ENCODE results near the gene RNF43. TPM values are rescaled to one million over a fixed set of nuclear protein-coding genes. Genes with fewer than 3 reads are reported as not detected.

RNF43 gene
- total RNA-seq, 1 donor from 2014 or later, result not detected

DNA sequence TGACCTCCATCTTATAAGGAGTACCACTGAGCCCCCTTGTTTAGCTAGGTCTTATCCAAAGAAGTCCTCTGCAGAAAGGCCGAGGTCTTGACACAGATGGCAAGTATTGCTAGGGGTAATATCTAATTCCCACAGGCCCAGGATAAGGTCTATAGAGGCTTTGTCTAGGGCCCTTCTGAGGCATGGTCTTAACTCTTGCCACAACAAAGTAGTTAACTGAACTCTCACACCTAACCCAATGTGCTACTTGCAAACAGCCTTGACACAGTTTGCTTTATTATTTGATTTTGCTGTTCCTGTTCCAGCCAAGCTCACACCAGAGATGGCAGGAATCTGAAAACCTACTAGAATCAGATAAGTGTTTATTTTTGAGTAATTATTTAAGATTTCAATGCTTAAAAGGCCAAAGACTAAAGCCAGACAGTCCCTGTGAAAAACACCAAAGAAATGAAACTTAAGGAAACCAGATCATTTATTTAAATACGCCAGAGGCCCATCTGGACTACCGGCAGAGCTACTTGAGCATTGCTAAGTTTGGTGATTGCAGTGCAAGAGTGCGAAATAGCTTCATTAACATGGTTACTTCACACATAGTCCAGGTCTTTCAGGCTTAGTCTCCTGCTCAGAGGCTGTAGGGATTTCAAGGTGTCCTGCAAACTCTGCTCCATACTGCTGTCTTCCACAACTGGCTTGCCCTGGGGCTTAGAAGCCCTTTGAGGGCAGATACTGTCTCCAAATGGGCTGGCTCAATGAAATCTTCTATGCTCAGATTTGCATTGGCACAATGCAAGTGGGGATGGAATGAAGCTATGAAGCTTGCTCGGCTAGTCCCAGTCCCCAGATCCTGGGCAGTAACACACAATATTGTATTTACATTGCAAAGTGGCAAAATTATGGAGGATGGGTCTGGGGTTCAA lies 36.9 kb downstream of the RNF43 start:
- Mint-ChIP-seq H3K9me3 (ENCODE audit: unreplicated experiment) (no peaks in the 10 kb centered on the region), H3K4me1 (ENCODE audit: low read depth, unreplicated experiment) (peaks cover 5% of the 10 kb centered on the region), H3K36me3 (ENCODE audit: unreplicated experiment) (no peaks in the 10 kb centered on the region), H3K4me3 (ENCODE audit: unreplicated experiment) (no peak overlapping the region), H3K27me3 (ENCODE audit: unreplicated experiment) (no peaks in the 10 kb centered on the region), H3K27ac (ENCODE audit: unreplicated experiment) (no peak overlapping the region)
- TF ChIP-seq, protein P1, sequence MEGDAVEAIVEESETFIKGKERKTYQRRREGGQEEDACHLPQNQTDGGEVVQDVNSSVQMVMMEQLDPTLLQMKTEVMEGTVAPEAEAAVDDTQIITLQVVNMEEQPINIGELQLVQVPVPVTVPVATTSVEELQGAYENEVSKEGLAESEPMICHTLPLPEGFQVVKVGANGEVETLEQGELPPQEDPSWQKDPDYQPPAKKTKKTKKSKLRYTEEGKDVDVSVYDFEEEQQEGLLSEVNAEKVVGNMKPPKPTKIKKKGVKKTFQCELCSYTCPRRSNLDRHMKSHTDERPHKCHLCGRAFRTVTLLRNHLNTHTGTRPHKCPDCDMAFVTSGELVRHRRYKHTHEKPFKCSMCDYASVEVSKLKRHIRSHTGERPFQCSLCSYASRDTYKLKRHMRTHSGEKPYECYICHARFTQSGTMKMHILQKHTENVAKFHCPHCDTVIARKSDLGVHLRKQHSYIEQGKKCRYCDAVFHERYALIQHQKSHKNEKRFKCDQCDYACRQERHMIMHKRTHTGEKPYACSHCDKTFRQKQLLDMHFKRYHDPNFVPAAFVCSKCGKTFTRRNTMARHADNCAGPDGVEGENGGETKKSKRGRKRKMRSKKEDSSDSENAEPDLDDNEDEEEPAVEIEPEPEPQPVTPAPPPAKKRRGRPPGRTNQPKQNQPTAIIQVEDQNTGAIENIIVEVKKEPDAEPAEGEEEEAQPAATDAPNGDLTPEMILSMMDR (IDR thresholded peaks at IDR 0.05; ENCODE audit: partially characterized antibody, unreplicated experiment), result no peak
- DNase-seq, result no peak

DNA sequence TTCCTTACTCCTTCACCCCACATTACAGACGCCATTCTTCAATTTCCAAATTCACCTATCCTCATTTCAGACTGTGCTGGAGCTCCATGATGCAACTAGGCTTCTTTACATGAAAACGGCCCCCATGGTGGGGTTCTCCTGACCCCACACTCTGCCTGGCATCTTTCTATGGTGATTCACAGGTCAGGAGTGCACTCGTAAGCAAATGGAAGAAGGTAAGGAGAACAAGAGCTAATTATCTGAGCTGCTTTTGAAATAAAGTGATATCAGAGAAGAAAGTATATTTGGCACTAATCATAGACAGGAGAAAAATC lies 37.9 kb downstream of the RNF43 start:
- no peak for DNase-seq
- Mint-ChIP-seq H3K4me1 (ENCODE audit: low read depth, unreplicated experiment) (peaks cover 5% of the 10 kb centered on the region), H3K4me3 (ENCODE audit: unreplicated experiment) (no peak overlapping the region), H3K9me3 (ENCODE audit: unreplicated experiment) (no peaks in the 10 kb centered on the region), H3K27me3 (ENCODE audit: unreplicated experiment) (no peaks in the 10 kb centered on the region), H3K27ac (ENCODE audit: unreplicated experiment) (no peak overlapping the region), H3K36me3 (ENCODE audit: unreplicated experiment) (no peaks in the 10 kb centered on the region)
- TF ChIP-seq, protein P1 (IDR thresholded peaks at IDR 0.05; ENCODE audit: partially characterized antibody, unreplicated experiment), result no peak

DNA sequence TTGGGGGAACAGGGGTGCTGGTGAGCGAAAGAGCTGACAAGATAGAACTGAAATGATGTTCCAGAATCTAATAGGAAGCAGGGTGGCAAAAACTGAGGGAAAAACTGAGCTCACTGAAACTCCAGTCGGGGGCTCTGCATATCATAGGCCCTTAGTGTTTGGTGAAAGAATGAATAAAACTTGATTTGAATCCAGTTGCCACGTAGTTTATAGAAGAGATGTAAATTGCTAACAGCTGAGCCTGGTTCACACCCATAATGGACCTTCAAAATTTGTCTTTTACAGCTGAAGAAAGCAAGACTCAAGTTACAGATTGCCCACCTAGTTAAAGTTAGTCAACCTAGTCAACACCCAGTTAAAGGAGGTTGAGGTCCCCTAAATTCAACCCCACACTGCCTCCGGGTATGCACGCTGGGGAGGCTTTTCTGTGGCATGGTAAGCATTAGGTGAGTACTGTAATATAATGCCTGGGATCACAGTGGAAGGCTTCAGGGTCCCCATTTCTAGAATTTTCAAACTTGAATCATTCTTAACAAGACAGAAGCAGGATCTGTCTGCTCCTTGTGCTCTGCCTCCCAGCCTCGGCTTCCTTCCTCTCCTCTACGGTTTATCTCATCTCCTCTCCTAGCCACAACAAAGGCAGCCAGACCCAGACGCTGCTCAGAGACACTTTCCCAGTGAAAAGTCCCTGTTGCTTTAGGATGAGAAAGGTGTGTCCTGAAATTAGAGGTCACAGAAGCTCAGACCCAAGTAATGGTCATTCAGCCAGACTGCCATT lies 38.4 kb downstream of the RNF43 start:
- Mint-ChIP-seq H3K36me3 (ENCODE audit: unreplicated experiment) (no peaks in the 10 kb centered on the region), H3K4me1 (ENCODE audit: low read depth, unreplicated experiment) (peaks cover 5% of the 10 kb centered on the region), H3K4me3 (ENCODE audit: unreplicated experiment) (no peak overlapping the region), H3K27me3 (ENCODE audit: unreplicated experiment) (no peaks in the 10 kb centered on the region), H3K9me3 (ENCODE audit: unreplicated experiment) (no peaks in the 10 kb centered on the region), H3K27ac (ENCODE audit: unreplicated experiment) (no peak overlapping the region)
- DNase-seq, result no peak
- TF ChIP-seq, protein P1 (IDR thresholded peaks at IDR 0.05; ENCODE audit: partially characterized antibody, unreplicated experiment), result no peak

DNA sequence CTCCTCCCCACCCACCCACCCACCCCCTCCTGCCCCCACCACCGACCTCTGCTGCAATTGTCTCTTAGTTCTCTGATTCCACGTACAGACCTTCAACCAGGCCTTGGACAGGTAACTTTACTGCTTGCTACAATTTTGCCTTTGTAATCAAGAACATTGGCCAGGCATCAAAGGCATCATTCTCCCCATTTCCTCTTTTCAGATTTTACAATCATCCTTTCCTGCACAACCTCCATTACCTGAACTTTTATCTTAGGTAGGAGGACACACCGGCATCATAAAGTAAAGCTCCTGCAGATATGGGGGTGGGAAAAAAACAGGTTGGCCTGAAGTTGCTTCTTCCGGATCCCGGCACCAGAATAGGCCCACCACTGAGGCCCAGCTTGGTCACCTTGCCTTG lies 39.7 kb downstream of the RNF43 start:
- Mint-ChIP-seq H3K36me3 (ENCODE audit: unreplicated experiment) (no peaks in the 10 kb centered on the region), H3K4me3 (ENCODE audit: unreplicated experiment) (no peak overlapping the region), H3K9me3 (ENCODE audit: unreplicated experiment) (no peaks in the 10 kb centered on the region), H3K4me1 (ENCODE audit: low read depth, unreplicated experiment) (peaks cover 5% of the 10 kb centered on the region), H3K27ac (ENCODE audit: unreplicated experiment) (no peak overlapping the region), H3K27me3 (ENCODE audit: unreplicated experiment) (no peaks in the 10 kb centered on the region)
- DNase-seq, result no peak
- TF ChIP-seq, protein P1 (IDR thresholded peaks at IDR 0.05; ENCODE audit: partially characterized antibody, unreplicated experiment), result no peak
